ENCODE data around the gene EYS.
"Not testable (repeated sequence)": the region's sequence is repeated elsewhere in the genome, so short reads cannot be mapped to it uniquely, and the experiment has no call there.

Gene EYS

GRCh38 chr6:64301307-64302236 is 1405.5 kb downstream of the EYS start:
- DNase-seq (ENCODE audit: low read depth), result no peak

DNA sequence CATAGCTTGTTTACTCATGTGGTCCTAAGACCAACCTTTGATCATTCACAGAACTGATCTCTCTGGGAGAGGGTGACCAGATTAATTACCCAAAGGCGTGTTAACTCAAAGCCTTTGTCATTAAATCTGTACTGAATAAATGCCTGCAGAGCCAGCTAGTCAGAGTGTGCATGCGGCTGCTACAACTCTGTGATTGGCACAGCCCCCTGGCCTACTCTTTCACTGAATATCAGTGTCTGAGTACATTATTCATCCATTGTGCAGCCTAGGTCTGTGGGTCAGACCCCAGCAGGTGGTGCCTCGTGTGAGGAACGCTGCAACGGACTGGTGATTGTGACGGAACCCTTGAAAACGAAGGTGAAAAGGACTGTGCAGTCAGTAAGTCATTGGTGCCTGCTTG is 1407.8 kb downstream of the EYS start:
- no peak for DNase-seq (ENCODE audit: low read depth)

DNA sequence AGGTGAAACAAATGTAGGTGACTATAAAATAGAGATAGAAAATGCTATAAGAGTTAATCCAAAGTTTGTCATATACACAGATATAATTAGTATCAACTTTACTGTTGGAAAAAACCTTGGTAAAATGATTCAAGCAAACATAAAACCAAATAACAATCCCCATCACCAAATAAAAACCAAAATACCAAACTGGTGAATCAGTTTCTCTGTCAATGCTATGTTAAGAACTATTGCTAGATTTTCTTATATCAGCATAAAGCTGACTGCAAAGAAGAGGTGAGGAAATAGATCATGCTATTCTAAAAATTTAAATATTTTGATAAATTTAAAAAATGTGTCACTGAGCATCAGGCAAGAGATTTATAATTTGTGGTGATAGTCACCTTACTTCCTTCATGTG is 1413.0 kb downstream of the EYS start:
- DNase-seq (ENCODE audit: low read depth), result peak; percentile 33

DNA sequence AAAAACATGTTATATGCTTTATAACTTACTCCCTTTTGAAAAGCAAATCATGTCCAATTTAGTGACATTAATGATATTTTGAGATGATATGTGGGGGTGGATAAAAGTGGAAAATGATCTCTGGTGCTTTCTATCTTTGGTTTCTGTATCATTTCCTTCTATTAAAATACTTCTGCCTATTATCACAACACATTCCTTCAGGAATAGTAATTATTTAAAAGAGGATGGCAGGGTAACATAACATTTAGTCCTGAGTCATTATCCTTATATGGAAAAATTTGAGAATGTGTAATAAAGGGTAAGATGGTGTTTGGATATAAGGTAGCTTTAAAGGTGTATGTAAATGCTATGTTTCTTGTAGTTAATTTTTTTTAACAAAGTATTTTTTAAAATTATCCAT is 1413.7 kb downstream of the EYS start:
- DNase-seq (ENCODE audit: low read depth), result no peak

- DNase-seq (ENCODE audit: low read depth), result peak; percentile 35
Measured at GRCh38 chr6:64290867-64291266, 1416.2 kb downstream of the EYS start.

GRCh38 chr6:64289931-64290330 is 1417.1 kb downstream of the EYS start:
- no peak for DNase-seq (ENCODE audit: low read depth)

- no peak for DNase-seq (ENCODE audit: low read depth)
Measured at GRCh38 chr6:64288351-64288750, 1418.7 kb downstream of the EYS start.

DNA sequence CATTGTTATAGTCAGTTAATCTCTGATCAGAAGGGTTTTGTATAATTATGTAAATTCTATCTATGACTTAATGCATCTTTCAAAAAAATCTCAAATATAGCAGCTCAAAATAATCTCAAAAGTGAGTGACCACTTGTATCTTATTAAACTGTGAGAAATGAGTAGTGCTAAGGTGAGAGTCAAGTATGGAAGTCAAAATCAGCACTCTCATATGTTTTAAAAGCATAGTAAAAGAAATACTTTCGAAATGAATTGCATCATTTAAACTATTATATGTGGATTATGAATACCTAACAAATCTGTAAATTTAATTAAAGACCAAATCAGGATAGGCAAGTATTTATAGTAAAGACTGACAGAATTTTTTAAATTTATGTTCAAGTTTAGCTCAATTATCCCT is 1425.9 kb downstream of the EYS start:
- DNase-seq (ENCODE audit: low read depth), result no peak

DNA sequence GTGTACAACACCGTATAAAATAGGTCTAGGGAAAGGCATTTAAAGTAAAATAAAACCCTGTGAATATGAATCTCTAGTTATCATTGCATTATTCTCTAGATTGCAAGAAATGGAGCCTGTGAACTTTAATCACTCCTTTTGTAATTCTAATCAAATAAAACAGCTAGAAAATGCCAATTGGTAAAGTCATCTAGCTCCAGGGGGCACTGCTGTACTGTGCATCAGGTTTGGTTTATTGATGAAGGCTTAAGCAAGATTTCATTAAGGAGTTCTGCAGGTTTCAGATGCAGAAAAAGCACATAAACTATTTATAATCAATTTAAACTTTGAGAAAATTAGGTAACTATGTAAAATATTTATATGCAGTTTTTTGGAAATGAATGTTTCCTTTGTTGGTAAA is 1426.5 kb downstream of the EYS start:
- no peak for DNase-seq (ENCODE audit: low read depth)

DNA sequence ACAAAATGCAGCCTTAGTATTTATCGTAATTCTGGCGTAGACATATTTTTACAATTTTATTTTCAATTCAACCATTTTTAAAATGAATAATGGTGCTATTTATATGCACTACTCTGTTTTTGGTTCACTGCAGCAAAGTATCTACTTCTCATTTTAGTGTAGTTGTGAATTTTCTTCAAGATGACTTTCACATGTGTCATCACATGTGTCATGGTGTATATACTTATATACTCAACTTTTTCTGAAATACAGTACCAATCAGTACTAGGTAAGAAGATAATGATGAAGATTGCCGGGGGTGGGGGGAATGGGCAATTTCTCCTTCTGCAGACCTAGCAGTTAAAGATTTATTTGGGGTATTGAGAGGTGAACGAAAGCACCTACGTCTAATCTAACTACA is 1436.9 kb downstream of the EYS start:
- no peak for DNase-seq (ENCODE audit: low read depth)

DNA sequence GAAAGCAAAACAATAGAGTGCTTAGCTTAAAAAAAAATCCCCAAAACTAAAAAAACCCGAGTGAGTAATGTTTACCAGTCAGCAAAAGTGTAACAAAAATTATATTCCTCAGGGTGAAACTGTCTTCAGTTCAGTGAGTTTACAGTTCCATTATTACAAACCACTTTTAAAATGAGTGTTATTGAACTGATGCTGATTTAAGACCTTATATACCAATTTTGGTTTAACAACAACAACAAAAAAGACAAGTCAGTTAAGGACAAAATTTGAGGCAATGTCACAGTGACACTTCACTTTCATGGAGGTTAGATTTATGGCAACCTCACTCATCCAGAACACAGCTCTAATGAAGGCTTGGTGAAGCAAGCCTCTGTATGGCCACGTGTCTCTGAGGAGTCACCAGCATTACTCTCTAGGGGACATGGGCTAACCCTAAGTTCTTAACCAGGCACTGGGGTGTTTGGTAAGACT is 1440.6 kb downstream of the EYS start:
- DNase-seq (ENCODE audit: low read depth), result no peak

GRCh38 chr6:64263778-64264177 is 1443.2 kb downstream of the EYS start:
- DNase-seq (ENCODE audit: low read depth), result no peak

GRCh38 chr6:64259372-64259771 is 1447.7 kb downstream of the EYS start:
- no peak for DNase-seq (ENCODE audit: low read depth)

- no peak for DNase-seq (ENCODE audit: low read depth)
Measured at GRCh38 chr6:64258752-64259151, 1448.3 kb downstream of the EYS start.

- no peak for DNase-seq (ENCODE audit: low read depth)
Measured at GRCh38 chr6:64258302-64258701, 1448.7 kb downstream of the EYS start.

- no peak for DNase-seq (ENCODE audit: low read depth)
Measured at GRCh38 chr6:64257586-64257985, 1449.4 kb downstream of the EYS start.

DNA sequence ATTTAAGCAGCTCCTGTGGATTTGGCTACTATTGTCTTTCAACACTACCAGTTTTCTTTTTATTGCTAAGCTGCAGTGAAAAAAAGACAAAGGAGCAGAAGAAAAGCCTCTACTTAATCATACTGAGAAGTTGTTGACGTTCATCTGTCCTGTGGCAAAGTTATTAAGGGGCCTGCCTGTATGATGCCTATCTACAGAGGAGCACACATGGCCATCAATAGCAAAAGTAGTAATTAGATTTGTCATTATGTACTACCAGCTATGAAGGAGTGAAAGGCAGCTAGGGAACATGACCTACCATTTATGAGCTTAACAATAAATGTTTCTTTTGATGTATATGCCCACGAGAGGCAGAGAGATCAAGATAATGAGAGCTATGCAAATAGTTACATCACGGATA is 1450.5 kb downstream of the EYS start:
- no peak for DNase-seq (ENCODE audit: low read depth)

DNA sequence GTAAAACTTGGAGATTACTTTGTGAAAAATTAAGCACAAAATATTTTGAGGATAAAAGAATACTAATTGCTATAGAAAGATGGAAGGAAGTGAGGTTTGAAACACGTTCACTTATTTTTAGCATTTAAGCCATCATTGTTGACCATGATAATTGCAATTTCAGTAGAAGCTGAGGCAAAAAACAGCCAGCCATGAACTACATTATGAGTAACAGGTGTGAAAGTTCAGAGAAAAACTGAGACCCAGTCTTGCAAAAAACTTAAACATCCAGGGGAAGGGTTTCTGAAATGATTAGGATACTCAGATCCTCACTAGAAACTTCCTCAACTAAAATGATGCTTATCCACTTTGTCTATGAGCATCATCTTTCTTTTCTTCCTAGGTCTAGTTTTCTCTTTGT is 1452.0 kb downstream of the EYS start:
- DNase-seq (ENCODE audit: low read depth), result no peak

- DNase-seq (ENCODE audit: low read depth), result no peak
Measured at GRCh38 chr6:64254558-64254957, 1452.5 kb downstream of the EYS start.

DNA sequence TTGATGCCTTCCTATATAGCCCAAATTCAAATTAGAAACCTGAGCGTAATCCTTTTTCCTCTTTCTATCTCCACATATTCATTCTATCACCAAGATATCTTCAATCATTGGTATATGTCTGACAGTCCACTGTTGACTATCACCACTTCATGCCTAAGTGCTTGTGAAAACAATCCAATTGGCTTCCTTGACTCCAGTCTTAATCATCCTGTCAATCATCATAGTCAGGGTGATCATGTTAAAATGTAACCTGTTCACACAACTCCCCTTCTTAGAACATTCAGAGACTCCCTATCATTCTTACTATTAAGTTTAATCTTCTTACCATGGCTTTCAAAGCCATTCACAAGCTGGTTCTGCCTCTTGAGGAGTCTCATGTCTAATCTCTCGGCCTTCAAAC is 1454.8 kb downstream of the EYS start:
- no peak for DNase-seq (ENCODE audit: low read depth)

GRCh38 chr6:64250126-64250525 is 1456.9 kb downstream of the EYS start:
- no peak for DNase-seq (ENCODE audit: low read depth)

GRCh38 chr6:64249115-64249514 is 1457.9 kb downstream of the EYS start:
- no peak for DNase-seq (ENCODE audit: low read depth)

DNA sequence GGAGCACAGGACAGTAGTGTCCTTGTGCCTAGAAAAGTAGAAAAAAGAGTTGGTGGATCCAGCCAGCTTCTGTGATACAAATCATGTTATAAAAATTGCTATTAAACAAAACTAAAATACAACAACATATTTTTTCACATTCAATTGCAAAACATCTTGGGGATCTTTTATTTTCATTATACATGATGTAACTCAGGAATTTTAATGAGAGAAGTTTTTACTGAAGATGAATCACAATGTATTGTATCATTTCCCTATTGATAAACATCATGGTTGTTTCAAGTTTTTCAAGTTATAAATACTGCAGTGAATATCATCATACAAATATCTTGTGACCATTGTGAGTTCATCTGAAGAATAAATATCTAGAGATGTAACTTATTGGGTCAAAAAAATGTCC is 1463.4 kb downstream of the EYS start:
- no peak for DNase-seq (ENCODE audit: low read depth)

DNA sequence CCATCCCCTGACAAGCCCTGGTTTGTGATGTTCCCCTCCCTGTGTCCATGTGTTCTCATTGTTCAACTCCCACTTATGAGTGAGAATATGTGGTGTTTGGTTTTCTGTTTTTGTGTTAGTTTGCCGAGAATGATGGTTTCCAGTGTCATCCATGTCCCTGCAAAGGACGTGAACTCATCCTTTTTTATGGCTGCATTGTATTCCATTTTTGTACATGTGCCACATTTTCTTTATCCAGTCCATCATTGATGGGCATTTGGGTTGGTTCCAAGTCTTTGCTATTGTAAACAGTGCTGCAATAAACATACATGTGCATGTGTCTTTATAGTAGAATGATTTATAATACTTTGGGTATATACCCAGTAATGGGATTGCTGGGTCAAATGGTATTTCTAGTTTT is 1468.1 kb downstream of the EYS start:
- not testable (repeated sequence) for DNase-seq (ENCODE audit: low read depth)
